Neural crest cell (in vitro differentiated cells): ENCODE measurements around the gene DDX42. TPM values are rescaled to one million over a fixed set of nuclear protein-coding genes. Genes with fewer than 3 reads are reported as not detected.

Experiments
- DNase-seq: peaks from one replicate; pipeline ENCODE4 v3.0.0; 2021; ENCODE audit warnings: low read depth, mixed read lengths, low spot score
- H3K27ac Mint-ChIP-seq: one replicate; pipeline ENCODE4 v1.8.0; 2021; ENCODE audit warnings: mild to moderate bottlenecking, mixed read lengths; ENCODE audit not compliant: unreplicated experiment
- H3K27me3 Mint-ChIP-seq: 2 replicates; pipeline ENCODE4 v1.8.0; 2021; ENCODE audit warnings: low read depth, mild to moderate bottlenecking, mixed read lengths
- H3K36me3 Mint-ChIP-seq: 2 replicates; pipeline ENCODE4 v1.8.0; 2021; ENCODE audit warnings: low read depth, mild to moderate bottlenecking, mixed read lengths
- H3K4me1 Mint-ChIP-seq: 2 replicates; pipeline ENCODE4 v1.8.0; 2021; ENCODE audit warnings: mixed read lengths
- H3K4me3 Mint-ChIP-seq: one replicate; pipeline ENCODE4 v1.8.0; 2021; ENCODE audit warnings: mild to moderate bottlenecking, mixed read lengths
- H3K9me3 Mint-ChIP-seq: 2 replicates; pipeline ENCODE4 v1.8.0; 2021; ENCODE audit warnings: mixed read lengths
- total RNA-seq: library from RNA; stranded (reverse); gene quantifications from 2 replicates; pipeline ENCODE4 v1.2.1, GENCODE V29; 2021
- TF ChIP-seq, protein P1 (sequence below): fragments of 200-600 bp; sonication (generic); conservative IDR thresholded peaks from 2 replicates; pipeline ENCODE4 v1.5.0; 2021; ENCODE audit warnings: antibody characterized with exemption, mild to moderate bottlenecking

DDX42 gene
- total RNA-seq, 1 donor from 2014 or later = 160 TPM

DNA sequence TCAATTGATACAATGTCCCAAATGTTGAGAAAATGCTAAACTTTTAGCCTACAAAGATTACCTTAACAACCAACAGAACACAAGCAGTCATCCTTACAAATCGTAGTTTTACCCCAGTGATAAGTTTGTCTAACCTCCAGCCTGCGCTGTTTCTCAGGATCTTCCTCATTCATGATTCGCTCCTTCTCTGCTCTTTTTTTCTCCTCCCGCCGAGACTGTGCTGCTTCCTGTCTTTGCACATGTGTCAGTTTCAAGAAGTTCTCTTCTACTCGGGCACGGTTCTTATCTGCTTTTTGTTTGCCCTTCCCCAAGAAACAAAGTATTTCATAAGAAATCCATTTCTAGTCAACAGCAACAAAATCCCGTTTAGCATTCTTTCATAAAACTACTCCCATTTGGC, 22.2 kb upstream of the DDX42 start:
- Mint-ChIP-seq H3K27ac (no peak overlapping the region), H3K27me3 (no peaks in the 10 kb centered on the region), H3K36me3 (peaks cover 4% of the 10 kb centered on the region), H3K4me3 (no peak overlapping the region), H3K9me3 (no peaks in the 10 kb centered on the region), H3K4me1 (no peaks in the 10 kb centered on the region)
- DNase-seq = no peak
- TF ChIP-seq, protein P1, sequence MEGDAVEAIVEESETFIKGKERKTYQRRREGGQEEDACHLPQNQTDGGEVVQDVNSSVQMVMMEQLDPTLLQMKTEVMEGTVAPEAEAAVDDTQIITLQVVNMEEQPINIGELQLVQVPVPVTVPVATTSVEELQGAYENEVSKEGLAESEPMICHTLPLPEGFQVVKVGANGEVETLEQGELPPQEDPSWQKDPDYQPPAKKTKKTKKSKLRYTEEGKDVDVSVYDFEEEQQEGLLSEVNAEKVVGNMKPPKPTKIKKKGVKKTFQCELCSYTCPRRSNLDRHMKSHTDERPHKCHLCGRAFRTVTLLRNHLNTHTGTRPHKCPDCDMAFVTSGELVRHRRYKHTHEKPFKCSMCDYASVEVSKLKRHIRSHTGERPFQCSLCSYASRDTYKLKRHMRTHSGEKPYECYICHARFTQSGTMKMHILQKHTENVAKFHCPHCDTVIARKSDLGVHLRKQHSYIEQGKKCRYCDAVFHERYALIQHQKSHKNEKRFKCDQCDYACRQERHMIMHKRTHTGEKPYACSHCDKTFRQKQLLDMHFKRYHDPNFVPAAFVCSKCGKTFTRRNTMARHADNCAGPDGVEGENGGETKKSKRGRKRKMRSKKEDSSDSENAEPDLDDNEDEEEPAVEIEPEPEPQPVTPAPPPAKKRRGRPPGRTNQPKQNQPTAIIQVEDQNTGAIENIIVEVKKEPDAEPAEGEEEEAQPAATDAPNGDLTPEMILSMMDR = no peak

DNA sequence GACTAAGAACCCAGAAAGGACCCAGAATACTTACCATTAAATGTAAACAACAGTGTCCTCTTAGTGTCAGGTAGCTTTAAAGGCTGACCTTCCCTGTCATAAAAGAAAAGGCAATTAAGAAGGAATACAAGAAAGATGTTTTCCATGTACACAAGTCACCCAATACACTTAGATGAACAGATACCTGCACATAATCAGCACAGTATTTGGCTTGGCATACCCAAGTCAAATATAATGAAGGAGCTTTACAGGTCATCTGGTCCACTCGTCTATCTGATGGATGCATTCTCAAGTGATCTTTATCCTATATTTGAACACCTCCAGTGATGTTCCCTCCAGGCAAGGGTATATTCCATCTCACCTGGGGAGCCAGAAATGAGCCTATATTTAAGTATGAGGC, 21.3 kb upstream of the DDX42 start:
- TF ChIP-seq, protein P1 = no peak
- H3K4me1 Mint-ChIP-seq = no peaks in the 10 kb centered on the region
- DNase-seq = no peak
- no peak overlapping the region for H3K27ac Mint-ChIP-seq
- H3K36me3 Mint-ChIP-seq = peaks cover 4% of the 10 kb centered on the region
- H3K9me3 Mint-ChIP-seq = no peaks in the 10 kb centered on the region
- H3K4me3 Mint-ChIP-seq = no peak overlapping the region
- H3K27me3 Mint-ChIP-seq = no peaks in the 10 kb centered on the region

DNA sequence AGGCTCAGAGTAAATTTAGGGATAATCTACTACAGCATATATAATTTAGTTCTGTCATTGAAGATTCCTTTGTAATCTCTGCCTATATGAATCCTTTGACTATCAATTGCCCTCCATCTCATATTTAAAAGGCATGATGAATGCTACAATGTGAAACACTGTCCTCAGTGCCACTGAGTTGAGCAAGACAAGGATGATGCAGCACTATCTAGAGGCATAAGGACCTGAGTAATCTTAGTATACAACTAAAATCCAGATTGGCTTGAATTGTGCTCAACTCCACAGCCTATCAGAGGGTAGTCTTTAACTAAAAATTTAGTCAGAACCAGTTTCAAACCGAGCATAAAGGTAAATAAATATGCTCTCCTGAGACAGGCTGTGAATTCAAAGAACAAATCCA, 20.8 kb upstream of the DDX42 start:
- no peak for DNase-seq
- TF ChIP-seq, protein P1 = no peak
- Mint-ChIP-seq H3K4me3 (no peak overlapping the region), H3K36me3 (peaks cover 4% of the 10 kb centered on the region), H3K27me3 (no peaks in the 10 kb centered on the region), H3K27ac (no peak overlapping the region), H3K9me3 (no peaks in the 10 kb centered on the region), H3K4me1 (no peaks in the 10 kb centered on the region)

DNA sequence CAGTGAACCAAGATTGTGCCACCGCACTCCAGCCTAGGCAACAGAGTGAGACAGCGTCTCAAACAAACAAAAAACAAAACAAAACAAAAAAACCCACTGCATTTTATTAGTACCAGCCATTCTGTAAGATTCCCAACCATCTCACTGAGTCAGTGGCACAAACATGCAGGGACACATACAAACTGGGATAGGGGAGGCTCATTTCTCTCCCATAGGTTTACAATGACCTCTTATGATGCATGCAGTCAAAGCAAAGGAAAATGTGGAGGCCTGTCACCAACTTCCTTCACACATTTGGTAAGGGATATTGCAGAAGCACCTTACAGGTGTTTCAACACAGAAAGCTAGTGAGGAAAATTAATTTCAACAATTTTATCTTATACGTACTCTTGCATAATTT, 19.9 kb upstream of the DDX42 start:
- Mint-ChIP-seq H3K4me3 (no peak overlapping the region), H3K4me1 (no peaks in the 10 kb centered on the region), H3K27me3 (no peaks in the 10 kb centered on the region), H3K9me3 (no peaks in the 10 kb centered on the region), H3K27ac (no peak overlapping the region), H3K36me3 (peaks cover 4% of the 10 kb centered on the region)
- TF ChIP-seq, protein P1 = no peak
- DNase-seq = no peak

DNA sequence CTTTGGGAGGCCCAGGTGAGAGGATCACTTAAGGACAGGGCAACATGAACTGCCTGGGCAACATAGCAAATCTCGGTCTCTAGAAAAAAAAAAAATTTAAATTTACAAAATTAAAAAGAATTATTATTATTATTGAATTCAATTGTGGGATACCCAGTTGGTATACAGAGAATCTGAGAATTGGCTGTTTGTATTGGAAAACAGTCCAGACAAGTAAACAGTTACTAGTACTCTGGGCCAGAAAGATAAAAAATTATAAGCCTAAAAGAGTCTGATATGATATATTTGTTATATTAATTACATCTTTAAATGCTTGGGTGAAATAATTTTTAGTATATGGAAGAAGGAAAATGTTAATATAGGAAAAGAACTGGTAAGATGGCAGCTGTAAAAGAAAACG, 15.5 kb upstream of the DDX42 start:
- peaks cover 6% of the 10 kb centered on the region for H3K36me3 Mint-ChIP-seq
- no peak overlapping the region for H3K4me3 Mint-ChIP-seq
- no peaks in the 10 kb centered on the region for H3K27me3 Mint-ChIP-seq
- no peaks in the 10 kb centered on the region for H3K9me3 Mint-ChIP-seq
- H3K27ac Mint-ChIP-seq = no peak overlapping the region
- H3K4me1 Mint-ChIP-seq = no peaks in the 10 kb centered on the region
- TF ChIP-seq, protein P1 = no peak
- no peak for DNase-seq
